ACC112 (cell line): ENCODE measurements around the gene LRP10.
"Not testable (repeated sequence)": the region's sequence is repeated elsewhere in the genome, so short reads cannot be mapped to it uniquely, and the experiment has no call there.

Source experiments
- H2AFZ ChIP-seq: fragments of 200-600 bp; sonication (generic); one replicate; pipeline ENCODE4 v1.6.0; 2017; ENCODE audit warnings: antibody characterized with exemption, low read length; ENCODE audit not compliant: unreplicated experiment
- H3K27ac ChIP-seq: fragments of 200-600 bp; sonication (generic); 2 replicates; pipeline ENCODE4 v1.5.1; 2014; ENCODE audit warnings: low read depth, mild to moderate bottlenecking, antibody characterized with exemption, low read length, moderate library complexity
- H3K27me3 ChIP-seq: fragments of 200-600 bp; sonication (generic); 2 replicates; pipeline ENCODE4 v1.6.1; 2014; ENCODE audit warnings: mild to moderate bottlenecking, antibody characterized with exemption, low read length, moderate library complexity, mixed read lengths; ENCODE audit not compliant: insufficient read depth
- H3K36me3 ChIP-seq: fragments of 200-600 bp; sonication (generic); 2 replicates; pipeline ENCODE4 v1.6.1; 2016; ENCODE audit warnings: mild to moderate bottlenecking, antibody characterized with exemption, low read length, moderate library complexity, mixed read lengths; ENCODE audit not compliant: insufficient read depth
- H3K4me1 ChIP-seq: fragments of 200-600 bp; sonication (generic); one replicate; pipeline ENCODE4 v1.6.1; 2016; ENCODE audit warnings: low read length, mixed read lengths; ENCODE audit not compliant: insufficient read depth, unreplicated experiment, control insufficient read depth
- H3K4me3 ChIP-seq: fragments of 200-600 bp; sonication (generic); 2 replicates; pipeline ENCODE4 v1.5.1; 2014; ENCODE audit warnings: mild to moderate bottlenecking, low read depth, low read length
- H3K79me2 ChIP-seq: fragments of 200-600 bp; sonication (generic); one replicate; pipeline ENCODE4 v1.6.0; 2016; ENCODE audit warnings: low read length; ENCODE audit not compliant: control insufficient read depth, unreplicated experiment, insufficient read depth

The LRP10 gene

DNA sequence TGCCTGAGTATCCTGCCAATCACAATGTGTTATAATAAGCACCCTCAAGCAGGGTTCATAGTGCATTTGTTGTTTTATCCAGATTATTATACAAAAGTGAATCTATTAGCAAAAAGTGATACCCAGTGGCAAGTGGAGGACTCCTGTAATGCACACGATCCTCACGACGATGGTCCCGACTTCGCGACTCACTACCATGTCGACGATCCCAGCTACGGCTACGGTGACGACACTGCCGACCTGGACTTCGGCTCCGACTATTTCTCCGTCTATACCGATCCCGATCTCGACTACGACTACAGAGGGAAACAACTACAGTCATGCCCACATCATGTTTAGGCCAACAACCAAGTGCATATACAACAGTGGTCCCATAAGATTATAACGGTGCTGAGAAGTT lies 34.5 kb downstream of the LRP10 start:
- no peak overlapping the region for H3K4me3 ChIP-seq
- H3K27ac ChIP-seq = no peak overlapping the region
- no peaks in the 10 kb centered on the region for H3K79me2 ChIP-seq
- H3K36me3 ChIP-seq = peaks cover 23% of the 10 kb centered on the region
- no peaks in the 10 kb centered on the region for H3K4me1 ChIP-seq
- no peaks in the 10 kb centered on the region for H3K27me3 ChIP-seq
- H2AFZ ChIP-seq = no peak overlapping the region

DNA sequence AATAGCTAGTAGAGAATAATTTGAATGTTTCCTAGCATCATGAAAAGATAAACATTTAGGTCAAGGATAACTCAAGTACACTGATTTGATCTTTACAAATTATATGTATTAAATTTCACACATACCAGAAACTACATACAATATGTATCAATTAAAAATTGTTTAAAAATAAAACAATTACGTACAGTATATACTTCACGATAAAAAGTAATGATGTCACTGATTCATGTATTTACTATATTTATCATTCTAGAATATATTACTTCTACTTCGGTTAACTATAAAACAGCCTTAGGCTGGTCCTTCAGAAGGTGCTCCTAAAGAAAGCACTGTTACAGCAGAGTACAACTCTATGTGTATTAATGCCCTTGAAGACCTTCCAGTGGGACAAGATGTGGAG lies 35.9 kb downstream of the LRP10 start:
- H3K4me3 ChIP-seq = no peak overlapping the region
- no peaks in the 10 kb centered on the region for H3K27me3 ChIP-seq
- no peak overlapping the region for H2AFZ ChIP-seq
- H3K36me3 ChIP-seq = peaks cover 21% of the 10 kb centered on the region
- H3K27ac ChIP-seq = no peak overlapping the region
- H3K79me2 ChIP-seq = peaks cover 2% of the 10 kb centered on the region
- no peaks in the 10 kb centered on the region for H3K4me1 ChIP-seq

DNA sequence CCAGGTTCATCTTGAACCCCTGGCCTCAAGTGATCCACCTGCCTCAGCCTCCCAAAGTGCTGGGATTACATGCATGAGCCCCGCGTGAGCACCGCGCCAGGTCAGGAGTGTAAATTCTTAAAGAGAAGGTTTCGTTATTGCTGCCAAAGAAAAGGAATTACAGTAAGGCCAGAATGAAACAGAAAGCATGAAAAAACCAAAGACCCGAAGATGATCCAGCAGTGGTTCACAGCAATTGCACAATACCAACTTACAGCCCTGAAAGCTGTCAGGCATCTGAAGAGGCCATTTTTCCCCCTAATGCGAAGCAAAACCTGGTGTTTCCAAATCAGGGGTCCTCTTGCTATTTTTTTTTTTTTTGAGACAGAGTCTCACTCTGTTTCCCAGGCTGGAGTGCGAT lies 37.1 kb downstream of the LRP10 start:
- Histone ChIP-seq H3K27me3 (no peaks in the 10 kb centered on the region), H2AFZ (no peak overlapping the region), H3K4me1 (no peaks in the 10 kb centered on the region), H3K27ac (no peak overlapping the region), H3K36me3 (peaks cover 20% of the 10 kb centered on the region), H3K79me2 (peaks cover 2% of the 10 kb centered on the region), H3K4me3 (no peak overlapping the region)

DNA sequence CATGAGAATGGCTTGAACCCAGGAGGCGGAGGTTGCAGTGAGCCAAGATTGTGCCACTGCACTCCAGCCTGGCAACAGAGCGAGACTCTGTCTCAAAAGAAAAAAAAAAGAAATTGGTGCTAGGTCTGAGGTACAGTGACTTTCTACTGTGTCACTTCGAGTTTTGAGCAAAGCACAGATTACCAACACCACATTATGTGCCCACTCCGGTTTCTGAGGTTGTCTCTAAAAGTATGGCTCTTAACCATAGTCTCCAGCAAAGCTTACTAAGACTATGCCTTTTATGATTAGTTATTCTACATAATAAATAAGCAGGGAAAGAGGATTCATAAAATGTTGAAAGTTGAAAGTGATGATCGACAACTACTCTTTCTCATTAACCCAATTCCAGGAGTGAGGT lies 39.4 kb downstream of the LRP10 start:
- no peak overlapping the region for H3K4me3 ChIP-seq
- no peaks in the 10 kb centered on the region for H3K27me3 ChIP-seq
- H3K27ac ChIP-seq = no peak overlapping the region
- peaks cover 2% of the 10 kb centered on the region for H3K79me2 ChIP-seq
- H3K4me1 ChIP-seq = no peaks in the 10 kb centered on the region
- H2AFZ ChIP-seq = no peak overlapping the region
- H3K36me3 ChIP-seq = peaks cover 6% of the 10 kb centered on the region; the same call in 1 of the 2 replicates

GRCh38 chr14:22914836-22915235 lies 43.3 kb downstream of the LRP10 start:
- H3K79me2 ChIP-seq = peaks cover 19% of the 10 kb centered on the region
- H3K36me3 ChIP-seq, H3K4me3 ChIP-seq, H3K27me3 ChIP-seq, H3K27ac ChIP-seq, H2AFZ ChIP-seq: not testable (repeated sequence)
- peaks cover 13% of the 10 kb centered on the region for H3K4me1 ChIP-seq

DNA sequence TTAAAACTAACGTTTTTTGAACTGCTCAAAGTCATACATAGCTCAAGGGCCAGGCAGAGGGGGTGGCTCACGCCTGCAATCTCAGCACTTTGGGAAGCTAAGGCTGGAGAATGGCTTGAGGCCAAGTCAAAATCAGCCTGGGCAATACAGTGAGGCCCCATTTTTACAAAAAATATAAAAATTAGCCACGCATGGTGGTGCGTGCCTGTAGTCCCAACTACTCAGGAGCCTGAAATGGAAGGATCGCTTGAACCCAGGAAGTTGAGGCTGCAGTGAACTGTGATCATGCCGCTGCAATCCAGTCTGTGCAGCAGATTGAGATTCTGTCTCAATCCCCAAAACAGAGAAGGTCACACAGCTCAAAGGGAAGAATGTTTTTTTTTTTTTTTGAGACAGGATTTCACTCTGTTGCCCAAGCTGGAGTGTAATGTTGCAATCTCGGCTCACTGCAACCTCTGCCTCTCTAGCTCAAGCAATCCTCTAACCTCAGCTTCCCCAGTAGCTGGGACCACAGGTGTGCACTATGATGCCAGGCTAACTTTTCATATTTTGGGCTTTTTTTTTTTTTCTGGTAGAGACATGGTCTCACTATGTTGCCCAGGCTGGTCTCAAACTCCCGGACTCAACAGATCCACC lies 44.5 kb downstream of the LRP10 start:
- peaks cover 19% of the 10 kb centered on the region for H3K79me2 ChIP-seq
- no peak overlapping the region for H3K27ac ChIP-seq

DNA sequence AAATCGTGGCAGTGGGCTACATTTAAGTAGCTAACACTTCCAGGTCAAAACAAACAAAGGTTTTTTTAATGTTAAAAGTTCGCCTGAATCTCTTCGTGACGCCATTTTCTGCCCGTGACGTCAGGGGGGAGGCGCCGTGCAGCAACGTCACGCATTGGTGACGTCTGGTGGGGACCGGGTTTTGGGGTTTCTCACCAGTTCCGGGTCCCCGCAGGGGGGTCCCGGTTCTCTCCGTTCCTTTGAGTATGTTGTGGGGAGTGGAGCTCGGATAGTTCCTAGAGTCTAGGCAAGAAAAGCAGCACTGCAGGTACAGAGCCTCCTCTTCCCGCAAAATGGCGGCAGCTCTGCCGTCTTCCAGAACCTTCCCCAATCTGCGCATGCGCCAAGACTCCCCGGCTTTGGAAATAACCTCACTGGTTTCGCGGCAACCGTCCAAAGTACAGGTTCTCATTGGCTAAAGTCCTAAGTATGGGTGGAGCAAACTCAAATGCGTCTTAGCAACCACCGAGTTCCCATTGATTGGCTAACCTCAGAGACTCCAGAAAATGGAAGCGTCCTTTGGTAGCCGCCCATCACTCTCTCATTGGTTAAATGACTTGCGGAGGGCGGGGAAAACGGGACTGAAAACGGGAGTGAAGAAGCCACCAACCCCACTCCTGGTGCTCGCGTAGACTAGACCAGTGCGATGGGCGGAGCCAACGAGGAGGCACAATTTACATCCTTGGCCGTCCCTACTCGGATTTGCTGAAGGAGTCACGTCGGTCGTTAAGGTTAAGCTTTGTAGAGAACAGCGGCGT lies 47.5 kb downstream of the LRP10 start, which contains the start of gene RBM23:
Gene RBM23 (minus strand): TSS at position 346 of the 797 bp plus-strand sequence.
- Histone ChIP-seq H2AFZ (peak within 1 kb of the TSS; percentile 79), H3K27me3 (no peaks in the 10 kb centered on the region), H3K79me2 (peaks cover 17% of the 10 kb centered on the region), H3K4me1 (peaks cover 21% of the 10 kb centered on the region), H3K36me3 (peaks cover 24% of the 10 kb centered on the region), H3K27ac (peak within 1 kb of the TSS; percentile 97), H3K4me3 (peak within 1 kb of the TSS; percentile 85)

More for the DNA sequence above, 44.5 kb downstream of the LRP10 start:
- no peaks in the 10 kb centered on the region for H3K27me3 ChIP-seq
- H2AFZ ChIP-seq = no peak overlapping the region
- no peak overlapping the region for H3K4me3 ChIP-seq
- peaks cover 14% of the 10 kb centered on the region for H3K4me1 ChIP-seq
- H3K36me3 ChIP-seq = peaks cover 4% of the 10 kb centered on the region; the same call in 1 of the 2 replicates

DNA sequence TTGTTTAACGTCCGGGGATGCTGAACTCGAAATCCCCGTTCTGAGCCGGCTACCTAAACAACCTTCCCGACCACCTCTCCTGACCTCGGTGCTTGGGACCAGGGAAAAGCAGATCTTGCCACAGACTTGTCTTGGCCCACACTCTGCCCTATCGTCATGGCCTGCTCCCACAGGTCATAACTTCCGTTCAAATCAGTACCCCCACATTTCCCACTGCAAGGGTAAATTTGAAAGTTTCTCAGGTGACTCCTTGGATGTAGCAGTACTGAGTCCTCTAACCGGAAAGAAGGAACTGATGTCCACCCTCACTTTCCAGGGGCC lies 48.0 kb downstream of the LRP10 start:
- H3K36me3 ChIP-seq = peaks cover 29% of the 10 kb centered on the region
- peaks cover 17% of the 10 kb centered on the region for H3K79me2 ChIP-seq
- peaks cover 21% of the 10 kb centered on the region for H3K4me1 ChIP-seq
- peak overlapping the region; percentile 68 for H3K27ac ChIP-seq
- H3K27me3 ChIP-seq = no peaks in the 10 kb centered on the region
- peak overlapping the region; percentile 16 for H2AFZ ChIP-seq
- peak overlapping the region; percentile 85 for H3K4me3 ChIP-seq

- H2AFZ ChIP-seq = no peak overlapping the region
- H3K27me3 ChIP-seq = no peaks in the 10 kb centered on the region
- H3K36me3 ChIP-seq = peaks cover 37% of the 10 kb centered on the region
- no peak overlapping the region for H3K27ac ChIP-seq
- peaks cover 17% of the 10 kb centered on the region for H3K79me2 ChIP-seq
- no peak overlapping the region for H3K4me3 ChIP-seq
- H3K4me1 ChIP-seq = peaks cover 21% of the 10 kb centered on the region
Measured at GRCh38 chr14:22920697-22921096, 49.2 kb downstream of the LRP10 start.

GRCh38 chr14:22922294-22922693 lies 50.8 kb downstream of the LRP10 start:
- peaks cover 25% of the 10 kb centered on the region for H3K4me1 ChIP-seq
- peaks cover 19% of the 10 kb centered on the region for H3K79me2 ChIP-seq
- no peaks in the 10 kb centered on the region for H3K27me3 ChIP-seq
- H3K27ac ChIP-seq = peak overlapping the region; percentile 10; the same call in 1 of the 2 replicates
- no peak overlapping the region for H3K4me3 ChIP-seq
- no peak overlapping the region for H2AFZ ChIP-seq
- peaks cover 43% of the 10 kb centered on the region for H3K36me3 ChIP-seq

GRCh38 chr14:22923746-22924145 lies 52.2 kb downstream of the LRP10 start:
- Histone ChIP-seq H3K36me3 (peaks cover 43% of the 10 kb centered on the region), H3K4me3 (no peak overlapping the region)

More at GRCh38 chr14:22923746-22924145, 52.2 kb downstream of the LRP10 start:
- Histone ChIP-seq H3K27ac (no peak overlapping the region), H3K4me1 (peaks cover 28% of the 10 kb centered on the region), H3K79me2 (peaks cover 19% of the 10 kb centered on the region), H2AFZ (no peak overlapping the region), H3K27me3 (no peaks in the 10 kb centered on the region)
